Activated T-helper 1 cell treated with anti-CD3 and anti-CD28 coated beads, Interleukin-2, amount 50 U/mL, for 16 hours (primary cell): Measurements from ENCODE around the gene BMP6.

Experiments
- DNase-seq, 2 donors: peaks; one replicate each; pipeline ENCODE4 v3.0.0-alpha.2; 2020; ENCODE audit warnings: low read depth in 1 of 2, low spot score in 1 of 2

The BMP6 gene

GRCh38 chr6:7920425-7920824, 194.5 kb downstream of the BMP6 start:
- no peak for DNase-seq

GRCh38 chr6:7921046-7921445, 195.1 kb downstream of the BMP6 start:
- no peak for DNase-seq

GRCh38 chr6:7921632-7922092, 195.8 kb downstream of the BMP6 start:
- no peak for DNase-seq

GRCh38 chr6:7922596-7922995, 196.7 kb downstream of the BMP6 start:
- DNase-seq: no peak

- no peak for DNase-seq
Measured at GRCh38 chr6:7924867-7925266, 199.0 kb downstream of the BMP6 start.
